Right hindlimb (tissue), 1 donor: ENCODE data around the gene FMNL2.

ENCODE experiments used
- DNase-seq: peaks from one replicate; pipeline ENCODE4 v3.0.0-alpha.2; 2018

FMNL2 gene

GRCh38 chr2:152560873-152561595 lies 226.1 kb downstream of the FMNL2 start:
- no peak for DNase-seq

GRCh38 chr2:152562198-152562884 lies 227.4 kb downstream of the FMNL2 start:
- DNase-seq: no peak

GRCh38 chr2:152563764-152564163 lies 228.8 kb downstream of the FMNL2 start:
- DNase-seq: no peak

- no peak for DNase-seq
Observed at GRCh38 chr2:152564754-152565551, 230.0 kb downstream of the FMNL2 start.

GRCh38 chr2:152565884-152566727 lies 231.1 kb downstream of the FMNL2 start:
- no peak for DNase-seq

GRCh38 chr2:152566728-152567069 lies 231.7 kb downstream of the FMNL2 start:
- no peak for DNase-seq

GRCh38 chr2:152568531-152568930 lies 233.6 kb downstream of the FMNL2 start:
- DNase-seq: no peak

- DNase-seq: no peak
Observed at GRCh38 chr2:152569186-152569585, 234.2 kb downstream of the FMNL2 start.

- DNase-seq: peak; percentile 35
Observed at GRCh38 chr2:152571048-152571766, 236.2 kb downstream of the FMNL2 start.

- DNase-seq: no peak
Observed at GRCh38 chr2:152572031-152572430, 237.1 kb downstream of the FMNL2 start.

GRCh38 chr2:152573168-152573567 lies 238.2 kb downstream of the FMNL2 start:
- DNase-seq: no peak

- no peak for DNase-seq
Observed at GRCh38 chr2:152577579-152577978, 242.6 kb downstream of the FMNL2 start.

GRCh38 chr2:152578573-152578972 lies 243.6 kb downstream of the FMNL2 start:
- DNase-seq: no peak

- DNase-seq: no peak
Observed at GRCh38 chr2:152580714-152581113, 245.7 kb downstream of the FMNL2 start.

- DNase-seq: no peak
Observed at GRCh38 chr2:152581360-152581759, 246.4 kb downstream of the FMNL2 start.

- no peak for DNase-seq
Observed at GRCh38 chr2:152582081-152582480, 247.1 kb downstream of the FMNL2 start.

GRCh38 chr2:152583512-152584229 lies 248.7 kb downstream of the FMNL2 start:
- no peak for DNase-seq

GRCh38 chr2:152584301-152584700 lies 249.3 kb downstream of the FMNL2 start:
- DNase-seq: no peak

GRCh38 chr2:152585830-152586484 lies 251.0 kb downstream of the FMNL2 start:
- peak; percentile 31 for DNase-seq

GRCh38 chr2:152587187-152587947 lies 252.4 kb downstream of the FMNL2 start:
- no peak for DNase-seq
